Muscle layer of duodenum (tissue), 2 donors: Measurements from ENCODE around the gene DLL3.
A peak's percentile ranks its signal among the peaks of the same experiment; 100 is the strongest.

Experiments used
- H3K27ac ChIP-seq: one replicate; pipeline ENCODE4 v1.7.0; 2013; ENCODE audit warnings: mild to moderate bottlenecking, low read length
- H3K27me3 ChIP-seq: one replicate; pipeline ENCODE4 v1.7.0; 2013; ENCODE audit warnings: low read depth, mild to moderate bottlenecking, control low read depth, low read length
- H3K36me3 ChIP-seq, 2 donors: one replicate each; pipeline ENCODE4 v1.7.0; 2013; ENCODE audit warnings: low read length in 2 of 2, control low read depth in 1 of 2, mild to moderate bottlenecking in 1 of 2; ENCODE audit not compliant: insufficient read depth in 2 of 2, control insufficient read depth in 1 of 2
- H3K4me1 ChIP-seq, 2 donors: one replicate each; pipeline ENCODE4 v1.7.0; 2013; ENCODE audit warnings: low read length in 2 of 2, mild to moderate bottlenecking in 2 of 2, control low read depth in 1 of 2, moderate library complexity in 1 of 2; ENCODE audit not compliant: insufficient read depth in 2 of 2, control insufficient read depth in 1 of 2
- H3K4me3 ChIP-seq, 2 donors: one replicate each; pipeline ENCODE4 v1.7.0; 2013; ENCODE audit warnings: low read length in 2 of 2, low read depth in 1 of 2, mild to moderate bottlenecking in 1 of 2
- H3K9me3 ChIP-seq, 2 donors: one replicate each; pipeline ENCODE4 v1.7.0; 2013; ENCODE audit warnings: low read length in 2 of 2, control low read depth in 1 of 2, mild to moderate bottlenecking in 1 of 2; ENCODE audit not compliant: control insufficient read depth in 1 of 2
- donor health status: healthy.

DLL3 gene

GRCh38 chr19:39517432-39517831 lies 18.7 kb downstream of the DLL3 start:
- no peaks in the 10 kb centered on the region for H3K36me3 ChIP-seq
- peaks cover 0 to 18% of the 10 kb centered on the region in 2 donors for H3K4me1 ChIP-seq
- H3K9me3 ChIP-seq = no peaks in the 10 kb centered on the region
- H3K4me3 ChIP-seq = no peak overlapping the region
- H3K27me3 ChIP-seq = peaks cover 39% of the 10 kb centered on the region
- H3K27ac ChIP-seq = no peak overlapping the region

DNA sequence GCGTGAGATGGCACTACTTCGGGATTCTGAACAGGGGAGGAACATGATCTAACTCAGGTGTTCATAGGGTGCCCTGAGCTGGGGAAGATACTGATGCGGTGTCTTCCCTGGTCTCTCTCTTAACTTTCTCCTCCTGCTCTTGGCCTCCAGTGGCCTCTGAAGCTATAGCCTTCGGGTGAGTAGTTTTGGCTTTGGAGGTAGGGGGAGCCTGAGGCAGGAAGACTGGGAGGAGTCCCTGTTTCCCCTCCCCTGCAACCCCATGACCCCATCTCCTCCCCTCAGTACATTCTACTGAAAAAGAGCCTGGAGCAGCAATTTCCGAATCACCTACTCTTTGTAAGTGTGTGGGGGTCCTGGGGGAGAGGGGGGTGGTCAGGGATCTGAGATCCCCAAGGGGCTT lies 19.7 kb downstream of the DLL3 start:
- Histone ChIP-seq H3K4me1 (peaks cover 0 to 18% of the 10 kb centered on the region in 2 donors), H3K9me3 (no peaks in the 10 kb centered on the region), H3K27me3 (peaks cover 29% of the 10 kb centered on the region), H3K4me3 (no peak overlapping the region), H3K27ac (no peak overlapping the region), H3K36me3 (no peaks in the 10 kb centered on the region)

DNA sequence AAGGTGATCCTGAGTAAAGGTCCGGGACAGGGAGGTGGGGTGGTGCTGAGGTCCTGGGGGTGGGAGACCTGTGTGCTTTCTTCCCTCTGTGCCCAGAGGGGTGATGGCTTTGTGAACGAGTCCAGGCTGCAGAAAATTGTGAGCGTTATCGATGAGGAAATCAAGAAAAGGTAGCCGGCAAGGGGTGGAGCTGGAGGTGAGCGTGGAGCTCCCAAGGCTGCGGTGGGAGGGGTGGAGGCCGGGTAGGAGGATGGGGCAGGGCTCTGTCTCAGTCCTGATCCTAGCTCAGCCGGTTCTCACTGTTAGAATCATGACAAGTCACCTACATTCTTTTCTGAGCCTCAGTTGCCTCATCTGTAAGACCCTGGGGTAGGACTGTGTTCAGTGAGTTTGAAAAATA lies 20.2 kb downstream of the DLL3 start:
- peaks cover 0 to 18% of the 10 kb centered on the region in 2 donors for H3K4me1 ChIP-seq
- no peaks in the 10 kb centered on the region for H3K9me3 ChIP-seq
- H3K36me3 ChIP-seq = no peaks in the 10 kb centered on the region
- H3K27me3 ChIP-seq = peaks cover 24% of the 10 kb centered on the region
- no peak overlapping the region for H3K27ac ChIP-seq
- H3K4me3 ChIP-seq = no peak overlapping the region

- no peak overlapping the region for H3K27ac ChIP-seq
- peaks cover 6% of the 10 kb centered on the region for H3K27me3 ChIP-seq
- H3K36me3 ChIP-seq = no peaks in the 10 kb centered on the region
- no peak overlapping the region for H3K4me3 ChIP-seq
- H3K4me1 ChIP-seq = peaks cover 0 to 4% of the 10 kb centered on the region in 2 donors
- no peaks in the 10 kb centered on the region for H3K9me3 ChIP-seq
These were observed 22.1 kb downstream of the DLL3 start for GRCh38 chr19:39520541-39521484.

- Histone ChIP-seq H3K36me3 (no peaks in the 10 kb centered on the region), H3K4me3 (no peak overlapping the region)
These were observed 25.7 kb downstream of the DLL3 start for GRCh38 chr19:39524495-39524894.

DNA sequence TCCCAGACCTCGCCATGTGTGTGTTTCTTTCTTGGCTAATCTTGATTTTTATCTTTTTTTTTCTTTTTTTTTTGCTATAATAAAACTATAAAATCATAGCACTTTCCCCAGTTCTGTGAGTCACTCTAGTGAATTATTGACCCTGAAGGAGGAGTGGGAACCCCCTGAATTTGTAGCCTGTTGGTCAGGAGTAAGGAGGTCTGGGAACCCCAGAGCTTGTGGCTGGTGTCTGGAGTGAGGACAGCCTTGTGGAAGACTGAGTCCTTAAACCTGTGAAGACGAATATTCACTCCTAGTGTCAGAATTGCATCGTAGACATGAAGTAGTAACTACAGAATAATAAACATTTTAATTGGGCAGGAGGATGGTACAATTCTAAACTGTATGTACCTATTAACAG lies 26.5 kb downstream of the DLL3 start:
- Histone ChIP-seq H3K27ac (no peak overlapping the region), H3K4me1 (peaks cover 0 to 3% of the 10 kb centered on the region in 2 donors), H3K9me3 (no peaks in the 10 kb centered on the region), H3K27me3 (no peaks in the 10 kb centered on the region), H3K36me3 (no peaks in the 10 kb centered on the region), H3K4me3 (no peak overlapping the region)

More at GRCh38 chr19:39524495-39524894, 25.7 kb downstream of the DLL3 start:
- Histone ChIP-seq H3K4me1 (peaks cover 0 to under 1% of the 10 kb centered on the region in 2 donors), H3K9me3 (no peaks in the 10 kb centered on the region), H3K27me3 (no peaks in the 10 kb centered on the region), H3K27ac (no peak overlapping the region)

DNA sequence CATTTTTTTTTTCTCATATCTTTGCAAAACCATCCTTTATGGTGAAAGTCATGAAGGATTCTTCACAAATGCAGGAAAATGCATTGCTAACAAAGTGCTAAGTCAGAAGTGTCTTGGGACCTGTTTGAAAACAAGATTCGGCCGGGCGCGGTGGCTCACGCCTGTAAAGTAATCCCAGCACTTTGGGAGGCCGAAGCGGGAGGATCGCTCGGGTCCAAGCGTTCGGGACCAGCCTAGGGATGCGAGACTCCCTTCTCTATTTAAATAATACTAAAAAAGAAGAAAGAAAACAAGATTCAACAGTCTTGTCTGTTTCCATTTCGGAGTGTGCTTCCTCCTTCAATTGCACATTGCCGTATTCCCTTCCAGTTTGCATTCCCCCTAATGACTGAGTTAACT lies 33.1 kb downstream of the DLL3 start:
- H3K36me3 ChIP-seq = no peaks in the 10 kb centered on the region
- peak overlapping the region; percentile 74 to 97 for H3K4me3 ChIP-seq
- H3K4me1 ChIP-seq = peaks cover 0 to 23% of the 10 kb centered on the region in 2 donors
- H3K27ac ChIP-seq = peak overlapping the region; percentile 47
- no peaks in the 10 kb centered on the region for H3K27me3 ChIP-seq
- no peaks in the 10 kb centered on the region for H3K9me3 ChIP-seq

DNA sequence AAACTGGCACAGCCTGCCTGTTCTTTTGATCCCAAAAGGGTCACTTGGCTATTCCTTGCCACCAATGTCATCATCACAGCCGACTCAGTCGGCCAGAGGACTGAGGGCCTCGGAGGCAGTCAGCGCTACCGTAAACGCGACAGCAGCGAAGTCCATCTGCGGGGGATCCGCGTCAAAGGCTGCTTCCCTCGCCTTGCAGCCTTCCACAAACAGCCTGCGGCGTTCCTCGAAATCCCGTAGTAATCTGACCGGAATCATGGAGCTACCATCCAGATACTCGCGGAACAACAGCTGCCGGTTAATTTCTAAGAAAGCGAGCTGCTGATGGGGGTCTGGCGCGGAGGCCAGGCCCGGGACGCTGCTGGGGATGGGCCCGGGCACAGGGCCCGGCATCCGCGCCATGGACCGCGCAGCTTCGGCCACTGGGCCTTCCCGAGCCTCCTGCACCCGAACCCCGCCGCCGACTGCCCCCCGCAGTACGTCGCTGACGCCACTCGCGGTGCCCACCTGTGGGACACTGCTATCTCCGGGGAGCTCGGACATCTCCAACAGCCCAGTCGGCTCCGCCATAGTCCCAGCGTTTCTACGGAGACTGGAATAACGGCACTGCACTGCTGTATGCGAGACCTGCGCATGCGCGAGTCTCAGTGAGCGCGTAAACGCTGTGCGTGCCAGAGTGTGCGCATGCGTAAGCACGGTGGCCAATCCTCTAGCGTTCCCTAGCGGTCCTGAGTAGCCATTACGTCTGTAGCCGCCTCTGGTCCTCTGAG lies 33.7 kb downstream of the DLL3 start, which contains the start of gene EID2B:
EID2B (minus strand) TSS at position 620 of the 770 bp plus-strand sequence; CDS start at position 570, 50 bp downstream.
- Histone ChIP-seq H3K27me3 (no peaks in the 10 kb centered on the region), H3K4me3 (peak within 1 kb of the TSS; percentile 74 to 97), H3K4me1 (peaks cover 0 to 23% of the 10 kb centered on the region in 2 donors), H3K36me3 (no peaks in the 10 kb centered on the region), H3K27ac (peak within 1 kb of the TSS; percentile 47), H3K9me3 (no peaks in the 10 kb centered on the region)

DNA sequence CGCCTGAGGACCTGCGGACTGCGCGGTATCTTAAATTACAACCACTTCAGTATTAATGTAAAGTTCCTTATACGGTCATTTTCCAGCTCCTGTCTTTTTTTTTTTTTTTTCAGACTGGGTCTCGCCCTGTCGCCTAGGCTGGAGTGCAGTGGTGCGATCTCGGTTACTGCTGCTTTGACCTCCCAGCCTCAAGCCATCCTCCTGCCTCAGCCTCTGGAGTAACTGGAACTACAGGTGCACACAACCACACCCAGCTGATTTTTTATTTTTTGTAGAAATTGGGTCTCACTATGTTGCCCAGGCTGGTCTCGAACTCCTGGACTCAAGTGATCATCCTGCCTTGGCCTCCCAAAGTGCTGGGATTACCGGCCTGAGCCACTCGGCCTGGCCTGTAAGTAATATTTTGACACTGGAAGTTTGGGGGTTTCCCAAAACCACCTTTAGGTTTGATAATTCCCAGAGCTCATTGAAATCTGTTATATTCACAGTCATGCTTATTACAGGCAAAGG lies 34.3 kb downstream of the DLL3 start:
- H3K27ac ChIP-seq = no peak overlapping the region
- peak overlapping the region; percentile 74 to 97 for H3K4me3 ChIP-seq
- peaks cover 0 to 23% of the 10 kb centered on the region in 2 donors for H3K4me1 ChIP-seq
- H3K9me3 ChIP-seq = no peaks in the 10 kb centered on the region
- no peaks in the 10 kb centered on the region for H3K36me3 ChIP-seq
- no peaks in the 10 kb centered on the region for H3K27me3 ChIP-seq

GRCh38 chr19:39533791-39534190 lies 35.0 kb downstream of the DLL3 start:
- Histone ChIP-seq H3K27me3 (no peaks in the 10 kb centered on the region), H3K27ac (no peak overlapping the region), H3K4me3 (no peak overlapping the region), H3K4me1 (peaks cover 2 to 30% of the 10 kb centered on the region in 2 donors), H3K9me3 (no peaks in the 10 kb centered on the region), H3K36me3 (no peaks in the 10 kb centered on the region)

DNA sequence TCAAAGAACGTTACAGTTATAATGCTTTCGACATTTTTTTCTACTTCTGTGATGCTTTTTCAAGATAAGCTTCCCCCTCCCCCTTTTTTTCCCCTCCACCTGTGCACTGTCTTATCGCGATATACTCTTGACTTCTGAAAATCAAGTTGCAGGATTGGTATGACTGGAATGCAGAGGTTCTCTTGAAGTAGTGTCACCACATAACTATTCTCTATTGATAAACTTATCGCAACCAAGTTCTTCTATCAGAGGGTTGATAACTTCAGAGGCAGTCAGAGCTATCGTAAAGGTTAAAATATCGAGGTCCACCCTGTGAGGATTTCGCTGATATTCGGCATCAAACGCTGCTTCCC lies 40.4 kb downstream of the DLL3 start:
- H3K36me3 ChIP-seq = no peaks in the 10 kb centered on the region
- no peaks in the 10 kb centered on the region for H3K27me3 ChIP-seq
- peak overlapping the region; percentile 74 for H3K27ac ChIP-seq
- no peaks in the 10 kb centered on the region for H3K9me3 ChIP-seq
- peaks cover 4 to 14% of the 10 kb centered on the region in 2 donors for H3K4me1 ChIP-seq
- H3K4me3 ChIP-seq = peak overlapping the region; percentile 71 to 74
